Measurements from ENCODE around the gene PTAFR.

DNA sequence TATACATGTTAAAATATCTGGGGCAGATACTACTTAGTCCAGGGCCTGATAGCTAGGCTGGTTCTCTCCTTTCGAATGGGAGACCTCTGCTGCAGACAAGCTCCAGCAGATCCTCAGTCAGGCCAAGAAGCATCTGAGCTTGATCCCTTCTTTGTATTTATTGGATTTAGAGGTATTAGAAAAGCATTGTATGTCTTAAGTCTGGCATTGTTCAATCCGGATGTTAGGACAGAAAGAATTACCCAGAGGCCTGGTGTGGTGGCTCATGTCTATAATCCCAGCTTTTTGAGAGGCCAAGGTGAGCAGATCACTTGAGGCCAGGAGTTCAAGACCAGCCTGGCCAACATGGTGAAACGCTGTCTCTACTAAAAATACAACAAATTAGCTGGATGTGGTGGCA, 66.9 kb downstream of the PTAFR start:
- TF ChIP-seq POLR2A (IDR thresholded peaks at IDR 0.05): no peak
- TF ChIP-seq, protein P1, sequence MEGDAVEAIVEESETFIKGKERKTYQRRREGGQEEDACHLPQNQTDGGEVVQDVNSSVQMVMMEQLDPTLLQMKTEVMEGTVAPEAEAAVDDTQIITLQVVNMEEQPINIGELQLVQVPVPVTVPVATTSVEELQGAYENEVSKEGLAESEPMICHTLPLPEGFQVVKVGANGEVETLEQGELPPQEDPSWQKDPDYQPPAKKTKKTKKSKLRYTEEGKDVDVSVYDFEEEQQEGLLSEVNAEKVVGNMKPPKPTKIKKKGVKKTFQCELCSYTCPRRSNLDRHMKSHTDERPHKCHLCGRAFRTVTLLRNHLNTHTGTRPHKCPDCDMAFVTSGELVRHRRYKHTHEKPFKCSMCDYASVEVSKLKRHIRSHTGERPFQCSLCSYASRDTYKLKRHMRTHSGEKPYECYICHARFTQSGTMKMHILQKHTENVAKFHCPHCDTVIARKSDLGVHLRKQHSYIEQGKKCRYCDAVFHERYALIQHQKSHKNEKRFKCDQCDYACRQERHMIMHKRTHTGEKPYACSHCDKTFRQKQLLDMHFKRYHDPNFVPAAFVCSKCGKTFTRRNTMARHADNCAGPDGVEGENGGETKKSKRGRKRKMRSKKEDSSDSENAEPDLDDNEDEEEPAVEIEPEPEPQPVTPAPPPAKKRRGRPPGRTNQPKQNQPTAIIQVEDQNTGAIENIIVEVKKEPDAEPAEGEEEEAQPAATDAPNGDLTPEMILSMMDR (IDR thresholded peaks at IDR 0.05): no peak
